GM21723 (cell line): ENCODE results near the gene DENND1A.
"Not testable (repeated sequence)": the region's sequence is repeated elsewhere in the genome, so short reads cannot be mapped to it uniquely, and the experiment has no call there.

Source experiments
- ATAC-seq: cut with Tn5 transposase; IDR thresholded peaks from one replicate; pipeline ENCODE4 v1.9.1; 2021; ENCODE audit warnings: mild to moderate bottlenecking, moderate library complexity; ENCODE audit not compliant: unreplicated experiment

Gene DENND1A, protein sequence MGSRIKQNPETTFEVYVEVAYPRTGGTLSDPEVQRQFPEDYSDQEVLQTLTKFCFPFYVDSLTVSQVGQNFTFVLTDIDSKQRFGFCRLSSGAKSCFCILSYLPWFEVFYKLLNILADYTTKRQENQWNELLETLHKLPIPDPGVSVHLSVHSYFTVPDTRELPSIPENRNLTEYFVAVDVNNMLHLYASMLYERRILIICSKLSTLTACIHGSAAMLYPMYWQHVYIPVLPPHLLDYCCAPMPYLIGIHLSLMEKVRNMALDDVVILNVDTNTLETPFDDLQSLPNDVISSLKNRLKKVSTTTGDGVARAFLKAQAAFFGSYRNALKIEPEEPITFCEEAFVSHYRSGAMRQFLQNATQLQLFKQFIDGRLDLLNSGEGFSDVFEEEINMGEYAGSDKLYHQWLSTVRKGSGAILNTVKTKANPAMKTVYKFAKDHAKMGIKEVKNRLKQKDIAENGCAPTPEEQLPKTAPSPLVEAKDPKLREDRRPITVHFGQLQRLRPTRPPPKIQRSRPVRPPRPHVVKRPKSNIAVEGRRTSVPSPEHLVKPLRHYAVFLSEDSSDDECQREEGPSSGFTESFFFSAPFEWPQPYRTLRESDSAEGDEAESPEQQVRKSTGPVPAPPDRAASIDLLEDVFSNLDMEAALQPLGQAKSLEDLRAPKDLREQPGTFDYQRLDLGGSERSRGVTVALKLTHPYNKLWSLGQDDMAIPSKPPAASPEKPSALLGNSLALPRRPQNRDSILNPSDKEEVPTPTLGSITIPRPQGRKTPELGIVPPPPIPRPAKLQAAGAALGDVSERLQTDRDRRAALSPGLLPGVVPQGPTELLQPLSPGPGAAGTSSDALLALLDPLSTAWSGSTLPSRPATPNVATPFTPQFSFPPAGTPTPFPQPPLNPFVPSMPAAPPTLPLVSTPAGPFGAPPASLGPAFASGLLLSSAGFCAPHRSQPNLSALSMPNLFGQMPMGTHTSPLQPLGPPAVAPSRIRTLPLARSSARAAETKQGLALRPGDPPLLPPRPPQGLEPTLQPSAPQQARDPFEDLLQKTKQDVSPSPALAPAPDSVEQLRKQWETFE

DNA sequence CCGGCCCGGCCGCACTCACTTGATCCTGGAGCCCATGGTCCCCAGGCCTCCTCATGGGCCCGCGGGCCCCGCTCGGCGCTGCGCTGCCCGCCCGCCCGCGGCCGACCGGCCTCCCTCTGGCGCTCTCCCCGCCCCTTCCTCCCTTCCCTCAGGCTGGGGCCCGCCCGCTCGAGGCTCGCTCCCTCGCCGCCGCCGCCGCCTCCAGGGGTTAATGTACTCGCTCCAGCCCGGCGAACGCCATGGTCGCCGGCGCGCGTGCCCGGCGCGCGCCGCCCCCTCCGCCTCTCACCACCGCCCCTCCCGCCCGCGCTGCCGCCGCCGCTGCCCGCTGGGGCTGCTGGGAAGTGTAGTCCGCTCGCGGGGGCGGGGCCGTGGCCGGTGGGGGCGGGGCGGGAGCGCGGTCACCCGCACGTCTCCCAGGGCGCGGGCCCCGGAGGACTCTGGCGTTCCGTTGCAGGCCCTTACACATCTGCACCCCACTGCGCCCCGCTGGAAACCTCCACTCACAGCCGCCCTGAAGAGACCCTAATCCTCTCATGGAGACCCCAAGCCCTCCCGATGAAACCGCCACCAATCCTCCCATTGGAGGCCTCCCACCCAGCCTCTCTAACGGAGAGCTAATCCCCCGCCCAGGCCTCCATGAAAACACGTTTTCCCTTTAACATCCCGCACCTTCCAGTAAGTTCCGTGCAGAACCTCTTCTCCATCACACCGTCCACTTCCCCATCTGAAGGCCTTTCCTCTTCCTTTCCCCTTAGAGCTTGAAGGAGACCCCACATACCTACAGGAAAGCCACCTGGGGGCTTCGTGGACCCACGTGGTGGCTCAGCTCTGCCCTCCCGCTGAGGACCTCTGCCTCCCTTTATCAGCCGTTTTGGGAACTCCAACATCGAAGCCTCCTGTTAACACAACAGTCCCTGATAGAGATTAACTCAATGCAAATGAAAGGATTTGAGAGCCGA, at the start of gene DENND1A:
Gene DENND1A (minus strand): TSS at position 257 of the 962 bp plus-strand sequence. CDS start 221 bp downstream, at position 36.
- peak; percentile 74 for ATAC-seq

- no peak for ATAC-seq
These were observed 49.1 kb upstream of the DENND1A start for GRCh38 chr9:123978981-123979380.

- not testable (repeated sequence) for ATAC-seq
These were observed 46.7 kb upstream of the DENND1A start for GRCh38 chr9:123976579-123976978.

- no peak for ATAC-seq
These were observed 45.9 kb upstream of the DENND1A start for GRCh38 chr9:123975871-123976270.

DNA sequence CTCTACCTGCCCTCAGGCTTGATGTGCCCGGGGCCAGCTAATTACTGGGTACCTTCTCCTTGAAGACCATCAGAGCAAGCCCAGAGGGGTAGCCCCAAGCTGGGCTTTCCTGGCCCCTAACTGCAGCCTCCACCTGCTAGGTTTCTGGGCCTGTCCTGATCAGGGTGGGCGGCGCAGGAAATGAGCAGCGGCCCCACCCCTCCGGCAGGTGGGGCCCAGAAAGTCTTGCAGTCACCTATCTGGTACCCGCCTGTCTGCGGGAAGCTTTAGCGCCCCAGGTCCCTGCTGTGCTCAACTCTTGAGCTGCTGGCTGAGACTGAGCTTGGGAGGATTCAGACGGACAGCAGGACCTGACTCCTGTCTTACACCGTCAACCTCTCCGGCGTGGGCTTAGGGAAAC, 44.5 kb upstream of the DENND1A start:
- no peak for ATAC-seq

- no peak for ATAC-seq
These were observed 43.8 kb upstream of the DENND1A start for GRCh38 chr9:123973590-123974223.

DNA sequence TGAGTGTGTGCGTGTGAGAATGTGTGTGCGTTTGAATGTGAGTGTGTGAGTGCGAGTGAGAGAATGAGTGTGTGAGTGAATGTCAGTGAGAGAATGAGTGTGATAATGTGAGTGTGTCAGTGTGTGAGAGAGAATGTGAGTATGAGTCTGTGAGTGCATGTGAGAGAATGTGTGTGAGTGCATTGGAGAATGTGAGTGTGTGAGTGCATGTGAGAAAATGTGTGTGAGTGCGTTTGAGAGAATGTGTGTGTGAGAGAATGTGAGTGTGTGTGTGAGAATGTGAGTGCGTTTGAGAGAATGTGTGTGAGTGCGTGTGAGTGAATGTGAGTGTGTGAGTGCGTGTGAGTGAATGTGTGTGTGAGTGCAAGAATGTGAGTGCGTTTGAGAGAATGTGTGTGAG, 42.7 kb upstream of the DENND1A start:
- no peak for ATAC-seq

DNA sequence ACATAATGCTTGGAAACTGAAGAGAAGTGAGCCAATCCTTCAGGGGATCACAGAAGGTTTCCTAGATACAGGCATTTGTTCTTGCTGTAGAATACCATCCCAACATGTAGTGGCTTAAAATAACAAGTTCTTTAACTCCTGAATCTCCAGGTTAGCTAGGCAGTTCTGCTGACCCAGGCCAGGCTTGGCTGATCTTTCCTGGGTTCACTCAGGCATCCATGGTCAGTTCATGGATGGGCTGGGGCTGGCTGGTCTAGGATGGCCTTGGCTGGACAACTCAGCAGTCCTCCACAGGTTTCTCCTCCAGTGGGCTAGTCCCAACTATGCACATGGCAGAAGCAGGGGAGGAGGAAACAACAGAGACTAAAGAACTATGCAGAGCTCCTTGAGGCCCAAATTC, 37.4 kb upstream of the DENND1A start:
- no peak for ATAC-seq

DNA sequence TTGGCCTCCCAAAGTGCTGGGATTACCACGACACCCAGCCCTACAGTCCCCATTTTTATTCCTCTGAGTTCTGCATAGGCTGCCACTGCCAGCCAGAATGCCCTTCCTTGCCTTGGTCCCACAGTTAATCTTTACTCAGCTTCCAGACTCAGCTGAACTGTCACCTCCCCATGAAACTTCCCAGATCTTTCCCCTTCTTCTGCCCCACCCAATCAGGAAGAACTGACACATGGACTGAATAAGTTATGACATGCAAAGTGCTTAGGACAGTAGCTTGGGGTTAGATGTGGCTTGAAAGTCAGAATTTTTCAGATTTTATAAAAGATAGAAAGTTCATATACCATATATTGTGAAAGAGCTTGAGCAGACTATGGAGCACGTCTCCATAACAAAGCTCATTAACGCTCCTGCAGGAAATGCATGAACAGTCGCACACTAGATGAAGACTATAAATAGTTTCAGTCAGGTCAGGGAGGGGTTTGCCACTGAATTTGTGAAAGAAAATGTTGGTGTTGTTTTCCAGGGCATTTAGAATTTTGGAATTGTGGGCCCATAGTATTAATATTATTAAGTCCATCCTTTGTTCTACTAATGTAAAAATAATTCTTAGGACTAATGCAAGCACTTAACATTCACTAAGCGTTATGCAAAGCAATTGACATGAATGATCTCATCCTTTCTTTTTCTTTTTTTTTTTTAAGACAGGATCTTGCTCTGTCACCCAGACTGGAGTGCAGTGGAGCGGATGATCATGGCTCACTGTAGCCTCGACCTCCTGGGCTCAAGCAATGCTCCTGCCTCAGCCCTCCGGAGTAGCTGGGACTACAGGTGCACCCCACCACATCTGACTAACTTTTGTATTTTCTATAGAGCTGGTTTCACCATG, 36.1 kb upstream of the DENND1A start:
- no peak for ATAC-seq

GRCh38 chr9:123964761-123965160, 34.8 kb upstream of the DENND1A start:
- no peak for ATAC-seq

GRCh38 chr9:123960965-123961364, 31.0 kb upstream of the DENND1A start:
- ATAC-seq = no peak

- no peak for ATAC-seq
These were observed 30.4 kb upstream of the DENND1A start for GRCh38 chr9:123960366-123960765.

- no peak for ATAC-seq
These were observed 29.9 kb upstream of the DENND1A start for GRCh38 chr9:123959787-123960186.

DNA sequence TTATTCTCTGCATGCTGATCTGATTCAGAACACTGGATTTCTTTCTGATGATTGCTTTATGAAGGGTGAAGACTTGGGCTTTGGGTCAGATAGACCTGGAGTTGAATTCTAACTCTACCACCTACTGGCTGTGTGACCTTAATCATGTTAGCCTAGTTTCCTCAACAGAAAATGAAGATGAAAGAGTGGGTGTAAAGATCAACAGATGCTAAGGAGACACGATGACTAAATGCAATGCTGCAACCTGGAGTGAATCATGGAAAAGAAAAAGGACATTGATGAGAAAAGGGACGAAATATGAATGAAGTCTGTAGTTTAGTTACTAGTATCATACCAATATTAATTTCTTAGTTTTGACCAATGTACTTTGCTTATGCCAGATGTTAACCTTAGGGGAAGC, 27.8 kb upstream of the DENND1A start:
- no peak for ATAC-seq

GRCh38 chr9:123957168-123957721, 27.3 kb upstream of the DENND1A start:
- ATAC-seq = no peak

- ATAC-seq = no peak
These were observed 25.7 kb upstream of the DENND1A start for GRCh38 chr9:123955637-123956036.

GRCh38 chr9:123954518-123955280, 24.8 kb upstream of the DENND1A start:
- ATAC-seq = no peak
